CD4-positive, alpha-beta T cell treated with Interleukin-15 for 4 hours (primary cell): ENCODE data around the gene MAP3K9.
"Not testable (repeated sequence)": the region's sequence is repeated elsewhere in the genome, so short reads cannot be mapped to it uniquely, and the experiment has no call there.

Experiments
- DNase-seq: peaks from one replicate; pipeline ENCODE4 v3.0.0-alpha.2; 2020; ENCODE audit warnings: low spot score

MAP3K9 gene

GRCh38 chr14:70723276-70723675 is 86.0 kb downstream of the MAP3K9 start:
- DNase-seq = no peak

DNA sequence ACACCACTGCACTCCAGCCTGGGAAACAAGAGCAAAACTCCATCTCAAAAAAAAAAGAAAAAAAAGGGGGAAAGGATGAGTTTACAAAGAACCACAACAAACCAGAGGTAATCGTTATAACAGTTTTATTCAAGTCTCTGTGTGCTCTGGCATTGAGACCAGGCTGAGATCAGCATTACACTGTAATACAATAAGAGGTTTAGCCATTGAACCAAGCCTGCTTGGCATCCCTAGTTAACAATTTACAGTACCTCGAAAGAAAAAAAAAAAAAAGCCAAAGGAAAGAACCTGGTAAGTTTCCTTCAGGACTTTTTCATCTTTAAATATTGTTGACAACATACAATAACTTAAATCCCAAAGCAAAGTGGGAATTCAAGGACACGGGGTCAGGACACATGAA is 86.9 kb downstream of the MAP3K9 start:
- no peak for DNase-seq

- no peak for DNase-seq
These were observed 87.8 kb downstream of the MAP3K9 start for GRCh38 chr14:70721542-70721941.

DNA sequence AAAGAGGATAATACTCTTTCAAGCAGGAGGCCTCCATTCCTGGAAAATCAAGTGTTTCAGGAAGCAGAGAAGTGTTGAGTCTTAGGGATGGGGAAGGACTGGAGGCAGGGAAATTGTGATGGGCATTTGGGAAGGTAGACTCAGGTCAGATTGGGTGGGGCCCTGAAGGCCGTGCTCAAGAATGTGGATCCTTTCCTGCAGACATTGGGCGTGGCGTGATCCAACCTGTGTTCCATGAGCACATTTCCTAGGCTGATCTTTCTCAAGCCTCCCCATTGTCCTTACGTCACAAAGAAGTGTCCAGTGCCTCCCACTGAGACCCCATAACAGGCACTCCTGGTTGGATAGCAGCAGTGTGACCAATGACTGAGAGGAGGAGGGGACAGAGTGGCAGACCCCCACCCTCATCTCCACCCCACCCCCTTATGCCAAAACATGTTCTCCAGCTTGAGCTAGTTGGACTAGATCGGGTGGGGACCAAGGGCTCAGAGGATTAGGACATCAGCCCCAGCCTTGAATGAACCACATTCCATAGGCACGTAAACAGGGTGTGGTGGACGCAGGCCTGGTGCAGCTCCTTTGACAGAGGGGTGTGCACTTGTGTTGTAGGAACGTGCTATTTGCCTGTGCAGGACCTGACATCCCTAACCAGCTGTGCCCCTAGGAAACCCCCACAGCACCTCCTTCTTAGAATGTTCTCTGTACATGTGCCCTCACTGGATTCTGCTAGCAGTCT is 90.8 kb downstream of the MAP3K9 start:
- no peak for DNase-seq

DNA sequence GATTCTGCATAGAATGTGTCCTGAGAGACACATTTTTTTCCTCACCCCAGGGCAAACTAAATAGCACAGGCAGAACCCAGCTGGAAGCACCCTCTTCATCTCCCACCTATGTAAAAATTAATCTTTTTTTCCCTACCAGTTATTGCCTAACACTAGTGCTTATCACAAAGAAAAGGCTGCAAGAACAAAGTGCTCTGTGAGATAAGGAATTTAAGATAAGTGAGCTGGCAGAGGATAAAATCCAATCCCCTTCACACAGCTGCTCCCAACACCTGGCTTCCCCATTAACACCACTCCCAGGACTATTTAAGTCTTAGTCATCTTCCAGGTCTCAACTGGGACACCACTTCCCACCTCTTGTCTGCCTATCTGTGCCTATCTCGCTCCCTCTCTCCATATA is 92.4 kb downstream of the MAP3K9 start:
- no peak for DNase-seq

DNA sequence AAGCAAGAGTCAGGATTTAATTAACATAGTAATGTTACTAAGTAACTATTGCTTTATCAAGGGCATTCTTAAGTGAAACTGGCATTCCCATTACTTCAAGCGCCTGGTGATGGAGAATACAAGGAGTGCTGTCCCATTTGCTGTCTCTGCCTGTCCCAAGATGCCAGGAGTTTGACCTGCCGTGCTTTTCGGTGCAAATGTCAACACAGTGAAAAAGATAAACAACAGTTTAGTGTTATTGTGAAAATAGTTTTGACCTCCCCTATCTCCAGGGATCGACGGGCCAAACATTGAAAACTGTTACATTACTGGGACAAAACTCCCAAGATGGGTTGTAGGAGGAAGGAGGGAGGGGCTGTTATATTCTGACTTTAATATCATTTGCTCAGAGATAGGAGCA is 92.8 kb downstream of the MAP3K9 start:
- DNase-seq = no peak

- DNase-seq = peak; percentile 52
These were observed 95.2 kb downstream of the MAP3K9 start for GRCh38 chr14:70714055-70714550.

GRCh38 chr14:70713511-70713916 is 95.8 kb downstream of the MAP3K9 start:
- DNase-seq = no peak

DNA sequence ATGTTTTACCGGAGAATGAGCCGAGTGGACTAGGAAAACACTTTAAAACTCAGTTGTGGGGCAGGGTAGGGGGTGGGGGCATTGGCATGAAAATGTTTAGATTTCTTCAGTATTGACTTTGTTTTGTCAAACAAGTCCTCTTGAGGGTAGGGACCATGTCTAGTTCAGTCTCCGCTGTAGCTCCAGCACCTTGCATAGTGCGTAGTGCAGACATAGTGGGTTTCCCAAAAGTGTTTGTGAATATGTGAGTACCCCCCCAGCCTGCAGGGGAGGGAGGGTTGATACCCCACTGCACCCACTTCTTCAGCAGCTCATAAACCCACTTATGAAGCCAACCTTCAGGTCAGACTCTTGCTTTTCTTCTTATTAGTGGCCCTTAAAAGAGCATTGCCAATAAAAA is 96.2 kb downstream of the MAP3K9 start:
- no peak for DNase-seq

DNA sequence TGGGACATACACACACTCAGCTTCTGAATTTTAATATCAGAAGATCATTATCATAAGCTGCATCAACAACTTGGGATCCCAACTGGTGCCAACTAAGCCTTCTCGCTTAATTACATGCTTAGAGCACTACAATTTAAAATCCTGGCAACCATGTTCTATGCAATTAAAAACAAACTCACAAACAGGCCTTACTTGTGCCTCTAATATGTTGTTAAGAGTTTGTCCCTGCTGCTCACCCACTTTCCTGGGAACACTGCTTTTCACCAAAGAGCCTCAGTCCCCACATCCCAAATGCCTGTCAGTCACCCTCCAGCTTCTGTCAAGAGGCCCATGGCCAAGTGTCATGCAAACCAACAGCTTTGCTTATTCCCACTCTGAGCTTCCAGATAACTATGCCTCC is 97.9 kb downstream of the MAP3K9 start:
- DNase-seq = no peak

GRCh38 chr14:70709726-70710382 is 99.5 kb downstream of the MAP3K9 start:
- DNase-seq = no peak

GRCh38 chr14:70708717-70709570 is 100.4 kb downstream of the MAP3K9 start:
- DNase-seq = no peak

DNA sequence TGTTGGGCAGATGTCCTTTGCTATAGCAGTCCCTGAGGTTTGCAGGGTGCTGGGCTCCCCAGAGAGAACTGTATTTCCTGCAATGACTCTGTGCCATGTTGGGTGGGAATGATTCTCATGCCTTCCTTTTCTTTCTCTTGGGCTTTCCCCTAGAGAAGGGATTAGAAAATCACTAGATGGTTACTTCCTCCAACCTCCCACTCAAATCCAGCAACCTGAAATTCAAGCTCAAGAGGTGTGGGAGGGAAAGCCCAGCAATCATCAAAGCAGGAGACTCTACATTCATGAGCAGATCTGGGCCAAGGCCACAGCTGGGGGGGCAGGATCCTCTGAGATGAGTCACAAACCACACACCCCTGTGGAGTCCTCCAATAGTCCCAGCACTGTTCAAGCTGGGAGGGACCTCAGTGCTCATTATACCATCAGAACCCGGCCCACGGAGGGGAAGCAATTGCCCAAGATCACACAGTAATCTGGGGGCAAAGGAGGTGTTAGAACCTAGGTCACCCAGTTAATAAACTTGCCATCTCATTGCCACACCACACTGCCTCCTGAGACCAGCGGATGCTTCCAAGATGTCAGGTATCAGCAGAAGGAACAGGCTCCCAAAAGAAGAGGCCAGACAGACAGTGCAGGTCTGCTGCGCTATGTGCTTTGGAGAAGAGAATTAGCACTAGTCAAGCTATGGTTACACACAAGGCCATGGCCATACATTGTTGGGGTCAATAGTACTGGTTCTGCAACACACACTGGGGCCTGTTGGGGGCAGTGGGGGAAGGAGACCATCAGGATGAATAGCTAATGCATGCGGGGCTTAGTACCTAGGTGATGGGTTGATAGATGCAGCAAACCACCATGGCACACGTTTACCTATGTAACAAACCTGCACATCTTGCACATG is 101.9 kb downstream of the MAP3K9 start:
- DNase-seq = no peak

GRCh38 chr14:70706177-70706576 is 103.1 kb downstream of the MAP3K9 start:
- no peak for DNase-seq

DNA sequence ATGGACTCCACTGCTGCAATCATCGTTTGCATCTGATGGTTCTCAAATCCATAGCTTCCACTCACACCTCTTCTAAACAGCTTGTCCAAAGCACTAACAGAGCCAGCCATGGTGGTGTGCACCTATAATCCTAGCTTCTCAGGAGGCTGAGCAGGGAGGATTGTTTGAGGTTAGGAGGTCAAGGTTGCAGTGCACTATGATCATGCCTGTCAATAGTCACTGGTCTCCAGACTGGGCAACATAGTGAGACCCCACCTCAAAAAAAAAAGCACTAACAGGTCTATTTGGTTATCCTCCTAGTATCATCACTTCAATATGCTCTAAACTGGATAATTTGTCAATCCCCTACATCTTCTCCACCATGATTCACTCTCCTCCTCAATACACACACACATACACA is 104.4 kb downstream of the MAP3K9 start:
- DNase-seq = no peak

DNA sequence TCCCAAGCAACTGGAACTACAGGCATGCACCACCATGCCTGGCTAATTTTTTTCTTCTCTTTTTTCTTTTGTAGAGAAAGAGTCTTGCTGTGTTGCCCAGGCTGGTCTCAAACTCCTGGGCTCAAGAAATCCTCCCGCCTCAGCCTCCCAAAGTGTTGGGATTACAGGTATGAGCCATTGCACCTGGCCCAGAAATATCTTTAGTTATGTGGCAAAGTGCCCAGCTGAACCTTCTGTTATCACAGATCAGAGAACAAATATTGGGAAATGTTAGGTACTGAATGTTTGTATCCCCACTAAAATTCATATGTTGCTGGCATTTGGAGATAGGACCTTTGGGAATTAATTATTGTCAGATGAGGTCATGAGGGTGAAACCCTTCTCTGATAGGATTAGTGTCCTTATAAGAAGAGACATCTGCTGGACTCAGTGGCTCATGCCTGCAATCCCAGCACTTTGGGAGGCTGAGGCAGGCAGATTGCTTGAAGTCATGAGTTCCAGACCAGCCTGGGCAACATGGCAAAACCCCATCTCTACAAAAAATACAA is 105.6 kb downstream of the MAP3K9 start:
- DNase-seq = not testable (repeated sequence)

DNA sequence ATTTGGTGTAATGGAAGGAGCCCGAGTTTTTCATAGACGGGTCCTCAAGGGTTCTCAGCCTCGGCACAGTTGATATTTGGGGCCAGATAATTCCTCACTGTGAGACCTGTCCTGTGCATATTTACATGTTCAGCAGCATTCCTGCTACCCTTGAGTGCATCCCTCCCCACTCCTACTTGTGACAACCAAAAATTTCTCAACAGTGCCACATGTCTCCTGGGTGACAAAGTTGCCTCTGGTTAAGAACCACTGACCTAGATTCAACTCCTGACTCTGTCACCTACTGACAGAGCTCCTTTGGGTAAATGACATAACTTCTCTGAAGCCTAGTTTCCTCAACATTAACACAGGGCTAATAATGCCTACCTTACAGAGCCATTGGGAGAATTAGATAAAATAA is 107.2 kb downstream of the MAP3K9 start:
- DNase-seq = no peak

DNA sequence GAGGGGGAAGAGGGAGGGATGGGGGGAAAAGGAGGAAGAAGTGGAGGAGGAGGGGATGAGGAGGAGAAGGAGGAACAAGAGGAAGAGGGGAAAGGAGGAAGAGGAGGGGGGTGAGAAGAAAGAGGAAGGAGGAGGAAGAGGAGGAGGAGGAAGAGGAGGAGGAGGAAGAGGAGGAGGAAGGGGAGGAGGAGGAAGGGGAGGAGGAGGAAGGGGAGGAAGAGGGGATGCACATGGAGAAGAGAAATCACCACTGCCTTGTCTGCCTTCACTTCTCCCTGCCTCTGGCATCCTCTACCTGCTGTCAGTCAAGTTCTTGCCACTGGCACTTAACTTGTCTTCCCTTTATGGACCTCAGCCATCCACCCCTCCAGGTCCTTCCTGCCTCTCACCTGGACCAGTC is 107.7 kb downstream of the MAP3K9 start:
- no peak for DNase-seq

GRCh38 chr14:70700955-70701585 is 108.2 kb downstream of the MAP3K9 start:
- no peak for DNase-seq

GRCh38 chr14:70699646-70700045 is 109.7 kb downstream of the MAP3K9 start:
- no peak for DNase-seq

GRCh38 chr14:70698288-70698687 is 111.0 kb downstream of the MAP3K9 start:
- DNase-seq = no peak
